ENCODE results near the gene B4GALT2.
A peak's percentile ranks its signal among the peaks of the same experiment; 100 is the strongest.

Gene B4GALT2

GRCh38 chr1:44025816-44026215, 46.8 kb downstream of the B4GALT2 start:
- TF ChIP-seq CTCF (IDR thresholded peaks at IDR 0.05; ENCODE audit: low read depth, low read length), result no peak
- DNase-seq (ENCODE audit: low read depth, low spot score), result no peak
- no peak overlapping the region for H3K4me3 ChIP-seq (ENCODE audit: low read depth, low read length)
- in situ Hi-C loops (cut with HindIII; ENCODE audit: low sequenced_read_pairs), result no loop called here

- in situ Hi-C loops (cut with HindIII; ENCODE audit: low sequenced_read_pairs), result no loop called here
- no peak for DNase-seq (ENCODE audit: low read depth, low spot score)
- TF ChIP-seq CTCF (IDR thresholded peaks at IDR 0.05; ENCODE audit: low read depth, low read length), result no peak
- no peak overlapping the region for H3K4me3 ChIP-seq (ENCODE audit: low read depth, low read length)
These were observed 48.3 kb downstream of the B4GALT2 start for GRCh38 chr1:44027320-44027719.

GRCh38 chr1:44029260-44029910, 50.4 kb downstream of the B4GALT2 start:
- DNase-seq (ENCODE audit: low read depth, low spot score), result no peak
- peak overlapping the region; percentile 78 for H3K4me3 ChIP-seq (ENCODE audit: low read depth, low read length)
- TF ChIP-seq CTCF (IDR thresholded peaks at IDR 0.05; ENCODE audit: low read depth, low read length), result no peak
- in situ Hi-C loops (cut with HindIII; ENCODE audit: low sequenced_read_pairs), result no loop called here

- in situ Hi-C loops (cut with HindIII; ENCODE audit: low sequenced_read_pairs), result no loop called here
- H3K4me3 ChIP-seq (ENCODE audit: low read depth, low read length), result peak overlapping the region; percentile 78
- DNase-seq (ENCODE audit: low read depth, low spot score), result peak; percentile 91
These were observed 51.0 kb downstream of the B4GALT2 start for GRCh38 chr1:44029911-44030604.

GRCh38 chr1:44030605-44031251, 51.7 kb downstream of the B4GALT2 start:
- H3K4me3 ChIP-seq (ENCODE audit: low read depth, low read length), result peak overlapping the region; percentile 78
- in situ Hi-C loops (cut with HindIII; ENCODE audit: low sequenced_read_pairs), result no loop called here
- peak; percentile 48 for DNase-seq (ENCODE audit: low read depth, low spot score)
- peak; percentile 35 for TF ChIP-seq CTCF (IDR thresholded peaks at IDR 0.05; ENCODE audit: low read depth, low read length)

More at GRCh38 chr1:44029911-44030604, 51.0 kb downstream of the B4GALT2 start:
- no peak for TF ChIP-seq CTCF (IDR thresholded peaks at IDR 0.05; ENCODE audit: low read depth, low read length)

GRCh38 chr1:44031252-44032169, 52.5 kb downstream of the B4GALT2 start, which contains the start of gene SLC6A9:
Gene SLC6A9, minus strand, starts transcription at chr1:44031462. Its CDS starts 7,185 bp downstream, at chr1:44024277.
- in situ Hi-C loops (cut with HindIII; ENCODE audit: low sequenced_read_pairs), result no loop called here
- peak; percentile 88 for DNase-seq (ENCODE audit: low read depth, low spot score)
- no peak for TF ChIP-seq CTCF (IDR thresholded peaks at IDR 0.05; ENCODE audit: low read depth, low read length)
- H3K4me3 ChIP-seq (ENCODE audit: low read depth, low read length), result peak within 1 kb of the TSS; percentile 78
